HepG2 (cell line): ENCODE measurements around the gene CPPED1. TPM values are rescaled to one million over a fixed set of nuclear protein-coding genes. Genes with fewer than 3 reads are reported as not detected.

Experiments used
- CBX1 ChIP-seq: IDR thresholded peaks from one replicate; pipeline ENCODE4 v1.6.1; 2016; ENCODE audit warnings: antibody characterized with exemption, low read depth
- CERS6 ChIP-seq: sonication (generic); formaldehyde crosslinking; IDR thresholded peaks from 2 replicates; pipeline ENCODE4 v1.5.0; 2020; ENCODE audit warnings: missing genetic modification reagents
- DPF2 ChIP-seq: sonication (generic); formaldehyde crosslinking; IDR thresholded peaks from 2 replicates; pipeline ENCODE4 v1.4.0; 2020; ENCODE audit warnings: mild to moderate bottlenecking, low read depth, missing genetic modification reagents, borderline replicate concordance
- ELF1 ChIP-seq: sonication (generic); formaldehyde crosslinking; IDR thresholded peaks from 2 replicates; pipeline ENCODE4 v1.4.0; 2020; ENCODE audit warnings: missing genetic modification reagents
- GATAD1 ChIP-seq: IDR thresholded peaks from 2 replicates; pipeline ENCODE4 v1.6.1; 2016; ENCODE audit warnings: missing genetic modification reagents, missing compliant biosample characterization
- HIVEP1 ChIP-seq: sonication (generic); formaldehyde crosslinking; IDR thresholded peaks from 2 replicates; pipeline ENCODE4 v1.4.0; 2020; ENCODE audit warnings: mild to moderate bottlenecking, missing genetic modification reagents
- HOXA5 ChIP-seq: sonication (generic); formaldehyde crosslinking; IDR thresholded peaks from 2 replicates; pipeline ENCODE4 v1.4.0; 2020; ENCODE audit warnings: missing genetic modification reagents
- IKZF1 ChIP-seq: fragments of 450-650 bp; IDR thresholded peaks from 2 replicates; pipeline ENCODE4 v1.7.1; 2016
- IRF1 ChIP-seq: sonication (generic); formaldehyde crosslinking; IDR thresholded peaks from 2 replicates; pipeline ENCODE4 v1.4.0; 2020; ENCODE audit warnings: low read depth, mild to moderate bottlenecking, missing genetic modification reagents
- KAT8 ChIP-seq: IDR thresholded peaks from 2 replicates; pipeline ENCODE4 v1.6.1; 2016; ENCODE audit warnings: missing genetic modification reagents, missing compliant biosample characterization
- MAZ ChIP-seq, 2 experiments: sonication (generic) in 1 of 2; formaldehyde crosslinking in 1 of 2; IDR thresholded peaks; 2 replicates each; pipeline versions ENCODE4 v1.5.0 to v1.6.1; 2012 to 2020; ENCODE audit warnings: low read depth in 2 of 2, mild to moderate bottlenecking in 2 of 2, borderline replicate concordance in 1 of 2, improper control_type of control experiment in 1 of 2, low read length in 1 of 2, missing genetic modification reagents in 1 of 2, moderate library complexity in 1 of 2
- NCOR1 ChIP-seq: fragments of 200-600 bp; sonication (generic); IDR thresholded peaks from 2 replicates; pipeline ENCODE4 v1.7.0; 2017; ENCODE audit warnings: antibody characterized with exemption, low read length, borderline replicate concordance
- POLR2G ChIP-seq: fragments of 200-400 bp; formaldehyde crosslinking; IDR thresholded peaks from 2 replicates; pipeline ENCODE4 v1.6.1; 2018; ENCODE audit warnings: mild to moderate bottlenecking, low read depth, low read length, moderate library complexity
- SRSF9 ChIP-seq: fragments of 200-400 bp; formaldehyde crosslinking; IDR thresholded peaks from 2 replicates; pipeline ENCODE4 v1.6.1; 2018; ENCODE audit warnings: borderline replicate concordance, mild to moderate bottlenecking, low read depth, low read length; ENCODE audit not compliant: insufficient read depth, poor library complexity, severe bottlenecking
- ZBTB39 ChIP-seq: sonication (generic); formaldehyde crosslinking; IDR thresholded peaks from 2 replicates; pipeline ENCODE4 v1.5.0; 2020; ENCODE audit warnings: missing genetic modification reagents
- ZC3H13 ChIP-seq: sonication (generic); formaldehyde crosslinking; IDR thresholded peaks from 2 replicates; pipeline ENCODE4 v1.8.1; 2023; ENCODE audit warnings: mild to moderate bottlenecking, missing genetic modification reagents, moderate library complexity
- ZFP37 ChIP-seq: sonication (generic); formaldehyde crosslinking; IDR thresholded peaks from 2 replicates; pipeline ENCODE4 v1.4.0; 2020; ENCODE audit warnings: missing genetic modification reagents, borderline replicate concordance
- ZNF275 ChIP-seq: sonication (generic); formaldehyde crosslinking; IDR thresholded peaks from 2 replicates; pipeline ENCODE4 v1.8.0; 2022; ENCODE audit warnings: missing genetic modification reagents, mild to moderate bottlenecking, inconsistent platforms, borderline replicate concordance
- ZNF296 ChIP-seq: sonication (generic); formaldehyde crosslinking; conservative IDR thresholded peaks from 2 replicates; pipeline ENCODE4 v1.5.0; 2020; ENCODE audit warnings: mild to moderate bottlenecking, missing genetic modification reagents
- ZNF431 ChIP-seq: sonication (generic); formaldehyde crosslinking; IDR thresholded peaks from 2 replicates; pipeline ENCODE4 v1.9.0; 2022; ENCODE audit warnings: missing genetic modification reagents, low read depth, mild to moderate bottlenecking, borderline replicate concordance
- ZNF484 ChIP-seq: sonication (generic); formaldehyde crosslinking; IDR thresholded peaks from 2 replicates; pipeline ENCODE4 v1.5.1; 2020; ENCODE audit warnings: mild to moderate bottlenecking, low read depth, missing genetic modification reagents, borderline replicate concordance
- ZNF710 ChIP-seq: sonication (generic); formaldehyde crosslinking; IDR thresholded peaks from 2 replicates; pipeline ENCODE4 v1.5.0; 2020; ENCODE audit warnings: mild to moderate bottlenecking, missing genetic modification reagents, borderline replicate concordance
- ZNF776 ChIP-seq: sonication (generic); formaldehyde crosslinking; IDR thresholded peaks from 2 replicates; pipeline ENCODE4 v1.4.0; 2020; ENCODE audit warnings: mild to moderate bottlenecking, missing genetic modification reagents
- polyA plus RNA-seq, 8 experiments: library from polyadenylated mRNA; depleted of rRNA in 3 of 8; stranded (reverse) in 7 of 8; unstranded in 1 of 8; fragments of >200 nt; fragmentation: Illumina TruSeq in 4 of 8; extraction: Trizol in 4 of 8; gene quantifications; 2 replicates each; pipeline versions ENCODE4 v1.2.1 to v1.2.3, GENCODE V29; 2011 to 2016; ENCODE audit warnings: low read depth in 4 of 8, missing spikeins in 1 of 8, mixed read lengths in 1 of 8; ENCODE audit not compliant: insufficient read depth in 1 of 8
- total RNA-seq, 5 experiments: library from RNA; depleted of rRNA; stranded (reverse); fragments of >200 nt; fragmentation: Illumina TruSeq; extraction: Trizol; gene quantifications; 2 replicates each; pipeline ENCODE4 v1.2.3, GENCODE V29; 2016; ENCODE audit warnings: low read depth in 1 of 5

Gene CPPED1
- total and polyA plus RNA-seq, 2 of the 13 experiments (the other 11 are each of a cell fraction or from before 2014, with no cell fraction given), result 66.6 to 71.3 TPM

GRCh38 chr16:12612598-12613101 is 191.0 kb downstream of the CPPED1 start (continued):
- TF ChIP-seq ZBTB39 (CRISPR knock-in tag), result no peak
- TF ChIP-seq POLR2G, result peak; percentile 48; the same call in 1 of the 2 replicates
- TF ChIP-seq NCOR1, result no peak
- TF ChIP-seq HOXA5 (CRISPR knock-in tag), result peak; percentile 26; the same call in 1 of the 2 replicates
- TF ChIP-seq ZNF275, result peak; percentile 63; the same call in 1 of the 2 replicates
- no peak for TF ChIP-seq IKZF1
- TF ChIP-seq ZNF776 (CRISPR knock-in tag), result no peak; the same call in 1 of the 2 replicates
- no peak for TF ChIP-seq ZNF484 (CRISPR knock-in tag)
- TF ChIP-seq ZFP37 (CRISPR knock-in tag), result no peak
- TF ChIP-seq KAT8 (CRISPR knock-in tag), result peak; percentile 75
- no peak for TF ChIP-seq ZNF296
- no peak for TF ChIP-seq ZC3H13 (CRISPR knock-in tag)
- TF ChIP-seq ELF1 (CRISPR knock-in tag), result peak; percentile 75
- TF ChIP-seq IRF1 (CRISPR knock-in tag), result peak; percentile 41; the same call in 1 of the 2 replicates
- TF ChIP-seq GATAD1 (CRISPR knock-in tag), result peak; percentile 53
- TF ChIP-seq HIVEP1 (CRISPR knock-in tag), result no peak
- TF ChIP-seq SRSF9, result no peak
- TF ChIP-seq CBX1, result no peak
- TF ChIP-seq CERS6, result no peak
- no peak for TF ChIP-seq MAZ (IDR thresholded peaks at IDR 0.05; ENCODE audit: borderline replicate concordance, low read depth, low read length)
- peak; percentile 35; the same call in 1 of the 2 replicates for TF ChIP-seq MAZ (CRISPR knock-in tag; IDR thresholded peaks at IDR 0.05; ENCODE audit: low read depth)
- TF ChIP-seq DPF2 (CRISPR knock-in tag), result peak; percentile 87
- TF ChIP-seq ZNF431 (CRISPR knock-in tag), result no peak
- peak; percentile 73; the same call in 1 of the 2 replicates for TF ChIP-seq ZNF710
